NOMO-1 treated with dmso at 0.1 percent for 144 hours (cell line): Measurements from ENCODE around the gene AAGAB.
A peak's percentile ranks its signal among the peaks of the same experiment; 100 is the strongest.
"Not testable (repeated sequence)": the region's sequence is repeated elsewhere in the genome, so short reads cannot be mapped to it uniquely, and the experiment has no call there.

Experiments used
- DNase-seq: peaks from one replicate; lab custom pipeline; 2025; ENCODE audit not compliant: unreplicated experiment; lab: John Stamatoyannopoulos, UW

AAGAB gene

GRCh38 chr15:67253549-67254237 is 768 bp downstream of the AAGAB start:
- DNase-seq, result no peak

DNA sequence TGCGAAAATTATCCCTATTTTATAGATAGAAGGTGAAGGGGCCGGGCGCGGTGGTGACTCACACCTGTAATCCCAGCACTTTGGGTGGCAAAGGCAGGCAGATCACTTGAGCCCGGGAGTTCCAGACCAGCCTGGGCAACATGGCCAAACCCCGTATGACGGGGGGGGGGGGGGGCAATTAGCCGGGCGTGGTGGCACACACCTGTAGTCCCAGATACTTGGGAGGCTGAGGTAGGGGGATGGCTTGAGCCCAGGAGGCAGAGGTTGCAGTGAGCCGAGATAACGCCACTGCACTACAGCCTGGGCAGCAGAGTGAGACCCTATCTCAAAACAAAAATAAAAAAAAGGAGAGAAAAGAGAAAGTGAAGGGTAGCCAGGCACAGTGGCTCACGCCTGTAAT is 1.4 kb downstream of the AAGAB start:
- no peak for DNase-seq

DNA sequence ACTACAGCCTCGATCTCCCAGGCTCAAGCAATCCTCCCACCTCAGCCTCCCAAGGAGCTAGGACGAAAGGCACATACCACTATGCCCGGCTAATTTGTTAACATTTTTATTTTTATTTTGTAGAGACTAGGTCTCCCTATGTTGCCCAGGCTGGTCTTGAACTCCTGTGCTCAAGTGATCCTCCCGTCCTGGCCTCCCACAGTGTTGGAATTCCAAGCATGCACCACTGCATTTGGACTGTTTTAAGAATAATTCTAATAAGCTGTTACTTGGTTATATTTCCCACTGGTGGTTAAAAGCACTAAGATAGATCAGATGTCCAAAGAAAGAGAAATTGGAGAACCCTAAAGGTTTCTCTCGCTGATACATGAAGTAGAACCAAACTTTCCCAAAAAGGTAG is 3.1 kb downstream of the AAGAB start:
- DNase-seq, result no peak

- no peak for DNase-seq
Measured at GRCh38 chr15:67249830-67250229, 4.6 kb downstream of the AAGAB start.

GRCh38 chr15:67248011-67248505 is 6.4 kb downstream of the AAGAB start:
- DNase-seq, result no peak

- not testable (repeated sequence) for DNase-seq
Measured at GRCh38 chr15:67246606-67247005, 7.9 kb downstream of the AAGAB start.

DNA sequence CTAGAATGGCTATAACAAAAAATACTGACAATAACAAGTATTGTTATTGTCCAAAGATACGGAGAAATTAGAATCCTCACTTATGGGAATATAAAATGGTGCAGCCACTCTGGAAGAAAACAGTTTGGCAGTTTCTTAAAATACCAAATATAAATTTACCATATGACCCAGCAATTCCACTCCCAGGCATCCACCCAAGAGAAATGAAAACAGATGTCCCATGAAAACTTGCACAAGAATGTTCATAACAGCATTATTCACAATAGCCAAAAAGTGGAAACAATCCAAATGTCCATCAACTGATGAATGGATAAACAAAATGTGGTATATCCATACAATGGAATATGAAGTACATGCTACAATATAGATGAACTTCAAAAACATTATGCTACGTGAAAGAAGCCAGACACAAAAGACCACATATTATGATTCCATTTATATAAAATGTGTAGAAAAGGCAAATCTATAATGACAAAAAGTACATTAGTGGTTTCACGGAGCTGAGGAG is 9.4 kb downstream of the AAGAB start:
- DNase-seq, result no peak

DNA sequence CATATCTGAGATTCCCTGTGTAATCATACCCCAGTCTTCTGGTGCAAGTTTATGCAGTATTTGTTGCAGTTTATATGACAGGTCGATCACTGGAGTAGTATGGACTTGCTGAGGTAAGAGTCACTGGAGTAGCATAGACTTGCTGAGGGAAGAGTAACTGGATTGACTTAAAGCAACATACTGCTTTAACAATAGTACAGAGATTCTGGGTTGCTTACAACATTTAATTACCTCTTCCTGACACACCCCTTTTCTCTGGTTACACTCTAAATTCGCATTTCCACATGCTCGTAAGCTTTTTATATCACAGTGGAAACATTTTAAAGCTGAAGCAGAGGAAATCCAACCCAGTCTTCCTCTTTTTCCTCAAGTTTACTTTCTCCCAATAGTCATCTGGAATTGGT is 11.8 kb downstream of the AAGAB start:
- DNase-seq, result peak; percentile 61

- no peak for DNase-seq
Measured at GRCh38 chr15:67241132-67241855, 13.2 kb downstream of the AAGAB start.

DNA sequence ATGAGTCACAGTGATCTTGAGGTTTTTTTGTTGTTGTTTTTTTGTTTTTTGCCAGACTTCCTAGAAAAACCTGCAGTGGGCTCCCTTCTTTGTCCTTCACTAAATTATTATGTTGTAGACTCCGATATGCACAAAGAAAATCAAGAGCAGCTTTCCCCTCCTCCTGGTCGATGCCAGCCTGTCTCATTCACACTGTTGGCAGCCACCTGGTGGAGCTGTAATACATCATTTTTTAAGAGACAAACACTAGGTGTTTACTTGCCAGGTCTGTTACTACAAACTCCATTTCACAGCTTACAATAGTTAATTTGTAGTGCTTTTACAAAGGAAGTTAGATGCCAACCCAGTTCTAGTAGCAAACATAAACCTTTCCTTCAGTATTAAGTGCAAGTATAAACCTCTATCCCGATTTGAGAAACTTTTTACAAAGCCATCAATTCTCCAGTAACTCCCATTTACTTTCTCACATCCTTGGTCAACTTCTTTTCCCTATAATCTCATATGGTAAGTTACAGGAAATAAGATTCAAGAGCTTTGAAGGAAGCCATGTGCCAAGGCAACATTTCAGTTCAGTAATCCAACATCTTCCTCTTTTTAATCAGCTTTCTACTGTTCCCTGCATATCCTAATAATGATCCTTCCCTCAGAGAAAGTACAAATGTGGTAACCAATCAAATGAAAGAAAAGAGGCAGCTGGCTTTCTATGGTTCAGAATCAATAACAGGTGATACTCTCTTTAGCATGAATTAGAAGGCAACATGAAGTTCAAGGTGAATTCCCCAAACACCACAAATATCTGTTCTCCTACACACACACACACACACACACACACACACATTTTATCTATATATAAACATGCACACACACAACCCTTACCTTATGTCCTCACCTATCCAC is 14.0 kb downstream of the AAGAB start:
- no peak for DNase-seq

DNA sequence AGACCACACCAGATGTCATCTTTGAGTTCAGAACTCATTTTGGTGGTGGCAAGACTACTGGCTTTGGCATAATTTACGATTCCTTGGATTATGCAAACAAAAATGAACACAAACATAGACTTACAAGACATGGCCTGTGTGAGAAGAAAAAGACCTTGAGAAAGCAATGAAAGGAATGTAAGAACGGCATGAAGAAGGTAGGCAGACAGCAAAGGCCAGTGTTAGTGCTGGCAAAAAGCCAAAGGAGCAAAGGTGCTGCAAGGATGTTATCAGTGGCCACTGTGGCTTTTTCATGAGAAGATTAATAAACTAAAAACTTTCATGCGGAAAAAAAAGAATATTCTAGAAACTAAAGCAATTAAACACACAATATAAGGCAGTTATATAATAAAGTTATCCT is 21.9 kb downstream of the AAGAB start:
- no peak for DNase-seq

GRCh38 chr15:67230504-67230903 is 24.0 kb downstream of the AAGAB start:
- no peak for DNase-seq

- no peak for DNase-seq
Measured at GRCh38 chr15:67228286-67228685, 26.2 kb downstream of the AAGAB start.

DNA sequence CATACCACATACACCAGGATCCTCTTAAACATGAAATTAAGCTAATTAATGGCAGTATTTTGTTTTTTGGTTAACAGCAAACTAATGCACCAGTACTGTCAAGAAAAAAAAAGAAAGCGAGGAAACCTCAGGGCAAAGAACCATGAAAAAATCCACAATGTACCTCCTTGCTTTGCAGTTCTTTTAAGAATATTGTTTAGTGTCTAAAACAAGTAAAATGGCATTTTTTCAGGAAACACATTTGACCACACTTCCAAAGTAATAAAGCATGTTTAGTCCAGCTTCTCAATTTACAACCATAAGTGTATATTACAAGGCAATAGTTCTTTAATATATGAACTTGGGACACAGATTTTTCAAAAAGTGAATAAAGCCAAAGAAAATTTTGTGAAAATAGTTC is 26.6 kb downstream of the AAGAB start:
- no peak for DNase-seq

GRCh38 chr15:67227431-67227830 is 27.0 kb downstream of the AAGAB start:
- no peak for DNase-seq

- DNase-seq, result no peak
Measured at GRCh38 chr15:67225336-67225735, 29.1 kb downstream of the AAGAB start.

- DNase-seq, result no peak
Measured at GRCh38 chr15:67224889-67225288, 29.6 kb downstream of the AAGAB start.

GRCh38 chr15:67219288-67219687 is 35.2 kb downstream of the AAGAB start:
- no peak for DNase-seq

- no peak for DNase-seq
Measured at GRCh38 chr15:67218428-67218827, 36.0 kb downstream of the AAGAB start.

GRCh38 chr15:67216859-67217258 is 37.6 kb downstream of the AAGAB start:
- no peak for DNase-seq

- DNase-seq, result no peak
Measured at GRCh38 chr15:67215102-67215501, 39.4 kb downstream of the AAGAB start.
